GM21423 (cell line): ENCODE measurements around the gene HYAL4.
"Not testable (repeated sequence)": the region's sequence is repeated elsewhere in the genome, so short reads cannot be mapped to it uniquely, and the experiment has no call there.

Source experiments
- ATAC-seq: cut with Tn5 transposase; IDR thresholded peaks from one replicate; pipeline ENCODE4 v1.9.1; 2021; ENCODE audit warnings: mild to moderate bottlenecking, moderate library complexity; ENCODE audit not compliant: unreplicated experiment

HYAL4 gene

GRCh38 chr7:123846217-123846891, 1.4 kb downstream of the HYAL4 start:
- peak; percentile 59 for ATAC-seq

- no peak for ATAC-seq
These were observed 2.9 kb downstream of the HYAL4 start for GRCh38 chr7:123847868-123848267.

- ATAC-seq, result no peak
These were observed 4.9 kb downstream of the HYAL4 start for GRCh38 chr7:123849855-123850254.

GRCh38 chr7:123851404-123851803, 6.4 kb downstream of the HYAL4 start:
- ATAC-seq, result not testable (repeated sequence)

- ATAC-seq, result not testable (repeated sequence)
These were observed 9.3 kb downstream of the HYAL4 start for GRCh38 chr7:123854291-123854690.

GRCh38 chr7:123856428-123856827, 11.5 kb downstream of the HYAL4 start:
- ATAC-seq, result not testable (repeated sequence)

- ATAC-seq, result no peak
These were observed 15.9 kb downstream of the HYAL4 start for GRCh38 chr7:123860848-123861247.

- ATAC-seq, result no peak
These were observed 17.8 kb downstream of the HYAL4 start for GRCh38 chr7:123862775-123863174.

- ATAC-seq, result no peak
These were observed 18.5 kb downstream of the HYAL4 start for GRCh38 chr7:123863461-123863860.

GRCh38 chr7:123864012-123864411, 19.0 kb downstream of the HYAL4 start:
- ATAC-seq, result no peak

- ATAC-seq, result no peak
These were observed 19.5 kb downstream of the HYAL4 start for GRCh38 chr7:123864436-123864835.

- no peak for ATAC-seq
These were observed 20.0 kb downstream of the HYAL4 start for GRCh38 chr7:123864966-123865365.

- ATAC-seq, result peak; percentile 89
These were observed 20.6 kb downstream of the HYAL4 start for GRCh38 chr7:123865517-123866117.

- no peak for ATAC-seq
These were observed 22.3 kb downstream of the HYAL4 start for GRCh38 chr7:123867225-123867624.

GRCh38 chr7:123871998-123872867, 27.3 kb downstream of the HYAL4 start:
- peak; percentile 87 for ATAC-seq

GRCh38 chr7:123872908-123873307, 27.9 kb downstream of the HYAL4 start:
- no peak for ATAC-seq

GRCh38 chr7:123876557-123877256, 31.7 kb downstream of the HYAL4 start:
- no peak for ATAC-seq

- no peak for ATAC-seq
These were observed 34.7 kb downstream of the HYAL4 start for GRCh38 chr7:123879628-123880027.

- no peak for ATAC-seq
These were observed 36.3 kb downstream of the HYAL4 start for GRCh38 chr7:123881300-123881699.

- no peak for ATAC-seq
These were observed 38.2 kb downstream of the HYAL4 start for GRCh38 chr7:123883154-123883553.

GRCh38 chr7:123888192-123888591, 43.2 kb downstream of the HYAL4 start:
- no peak for ATAC-seq
